K562 (cell line): ENCODE measurements around the gene OR10G7. TPM values are rescaled to one million over a fixed set of nuclear protein-coding genes. Genes with fewer than 3 reads are reported as not detected.

Experiments used
- BRCA1 ChIP-seq, 2 experiments: fragments of 450-650 bp in 1 of 2; sonication (generic) in 1 of 2; formaldehyde crosslinking in 1 of 2; IDR thresholded peaks; 2 replicates each; pipeline versions ENCODE4 v1.5.0 to v1.6.1; 2017 to 2020; ENCODE audit warnings: mild to moderate bottlenecking in 1 of 2, missing genetic modification reagents in 1 of 2
- CBFA2T2 ChIP-seq: fragments of 450-650 bp; conservative IDR thresholded peaks from 2 replicates; pipeline ENCODE4 v1.6.1; 2017; ENCODE audit warnings: mild to moderate bottlenecking
- CGGBP1 ChIP-seq: fragments of 250-450 bp; sonication (Bioruptor Pico); IDR thresholded peaks from 2 replicates; pipeline ENCODE4 v1.9.0; 2021; ENCODE audit warnings: mild to moderate bottlenecking
- CREM ChIP-seq: IDR thresholded peaks from 2 replicates; pipeline ENCODE4 v1.6.1; 2014; ENCODE audit warnings: antibody characterized with exemption, low read depth
- FOSL1 ChIP-seq: fragments of 200-800 bp; sonication (Bioruptor generic); conservative IDR thresholded peaks from 2 replicates; pipeline ENCODE4 v1.6.1; 2016; ENCODE audit warnings: missing genetic modification characterization, missing compliant biosample characterization
- IRF2 ChIP-seq: sonication (generic); formaldehyde crosslinking; IDR thresholded peaks from 2 replicates; pipeline ENCODE4 v1.8.1; 2022; ENCODE audit warnings: mild to moderate bottlenecking, missing genetic modification reagents
- KLF16 ChIP-seq: IDR thresholded peaks from 2 replicates; pipeline ENCODE4 v1.6.1; 2016; ENCODE audit warnings: antibody characterized with exemption
- L3MBTL2 ChIP-seq: fragments of 450-650 bp; IDR thresholded peaks from 2 replicates; pipeline ENCODE4 v1.6.1; 2016; ENCODE audit warnings: mild to moderate bottlenecking, moderate library complexity
- LEF1 ChIP-seq: fragments of 450-650 bp; IDR thresholded peaks from 2 replicates; pipeline ENCODE4 v1.6.1; 2016; ENCODE audit warnings: mild to moderate bottlenecking
- MAFG ChIP-seq: fragments of 450-650 bp; conservative IDR thresholded peaks from 2 replicates; pipeline ENCODE4 v1.6.1; 2016; ENCODE audit warnings: missing genetic modification characterization, missing compliant biosample characterization
- MAFK ChIP-seq: IDR thresholded peaks from 2 replicates; pipeline ENCODE4 v1.6.1; 2011; ENCODE audit warnings: low read length, improper control_type of control experiment
- NELFE ChIP-seq: IDR thresholded peaks from 2 replicates; pipeline ENCODE4 v1.6.1; 2011; ENCODE audit warnings: mild to moderate bottlenecking; ENCODE audit not compliant: insufficient read depth, insufficient read length
- NFIX ChIP-seq: fragments of 250-450 bp; sonication (Bioruptor Pico); IDR thresholded peaks from 2 replicates; pipeline ENCODE4 v1.4.0; 2020; ENCODE audit warnings: low read depth, mild to moderate bottlenecking, moderate library complexity
- PHF8 ChIP-seq: fragments of 200-600 bp; sonication (generic); IDR thresholded peaks from 2 replicates; pipeline ENCODE4 v1.6.1; 2012; ENCODE audit warnings: mixed run types, mild to moderate bottlenecking, inconsistent platforms, low read length, moderate library complexity, borderline replicate concordance
- RCOR1 ChIP-seq, 2 experiments: IDR thresholded peaks; 2 replicates each; pipeline ENCODE4 v1.6.1; 2012; ENCODE audit warnings: low read depth in 2 of 2, low read length in 2 of 2, borderline replicate concordance in 1 of 2, improper control_type of control experiment in 1 of 2
- RNF2 ChIP-seq: sonication (generic); IDR thresholded peaks from 2 replicates; pipeline ENCODE4 v1.6.1; 2016
- SMAD4 ChIP-seq: fragments of 250-450 bp; sonication (Bioruptor Pico); conservative IDR thresholded peaks from 2 replicates; pipeline ENCODE4 v1.8.0; 2021; ENCODE audit warnings: inconsistent platforms, mild to moderate bottlenecking, moderate library complexity
- SMARCC2 ChIP-seq: fragments of 450-650 bp; IDR thresholded peaks from 2 replicates; pipeline ENCODE4 v1.6.1; 2017; ENCODE audit warnings: antibody characterized with exemption, moderate library complexity, mild to moderate bottlenecking, low read depth
- SPI1 ChIP-seq: IDR thresholded peaks from 2 replicates; pipeline ENCODE4 v1.6.1; 2011; ENCODE audit warnings: low read depth, low read length, control low read depth, borderline replicate concordance
- ZBTB17 ChIP-seq: fragments of 450-650 bp; formaldehyde crosslinking; IDR thresholded peaks from 2 replicates; pipeline ENCODE4 v1.4.0; 2020; ENCODE audit warnings: mild to moderate bottlenecking
- ZC3H11A ChIP-seq: IDR thresholded peaks from 2 replicates; pipeline ENCODE4 v1.6.1; 2012; ENCODE audit warnings: low read depth, low read length, improper control_type of control experiment
- ZKSCAN8 ChIP-seq: fragments of 200-800 bp; sonication (Bioruptor generic); IDR thresholded peaks from 2 replicates; pipeline ENCODE4 v1.6.1; 2016; ENCODE audit warnings: missing genetic modification characterization, missing compliant biosample characterization
- ZNF134 ChIP-seq: fragments of 250-450 bp; sonication (Bioruptor Pico); conservative IDR thresholded peaks from 2 replicates; pipeline ENCODE4 v1.4.0; 2020
- ZNF140 ChIP-seq: fragments of 250-450 bp; sonication (Bioruptor Pico); IDR thresholded peaks from 2 replicates; pipeline ENCODE4 v1.8.0; 2021; ENCODE audit warnings: moderate library complexity, mild to moderate bottlenecking, inconsistent platforms
- ZNF175 ChIP-seq: fragments of 200-800 bp; sonication (Bioruptor generic); IDR thresholded peaks from 2 replicates; pipeline ENCODE4 v1.6.1; 2016; ENCODE audit warnings: low read depth, mild to moderate bottlenecking, missing genetic modification characterization, missing compliant biosample characterization
- ZNF197 ChIP-seq: fragments of 200-800 bp; sonication (Bioruptor generic); IDR thresholded peaks from 2 replicates; pipeline ENCODE4 v1.6.1; 2016; ENCODE audit warnings: low read depth, missing genetic modification characterization, missing compliant biosample characterization
- ZNF212 ChIP-seq: fragments of 450-650 bp; formaldehyde crosslinking; IDR thresholded peaks from 2 replicates; pipeline ENCODE4 v1.4.0; 2020; ENCODE audit warnings: mild to moderate bottlenecking
- ZNF41 ChIP-seq: fragments of 250-450 bp; sonication (Bioruptor Pico); conservative IDR thresholded peaks from 2 replicates; pipeline ENCODE4 v1.4.0; 2020; ENCODE audit warnings: mild to moderate bottlenecking
- polyA plus RNA-seq, 8 experiments: library from polyadenylated mRNA; depleted of rRNA in 4 of 8; stranded (reverse) in 5 of 8; unstranded in 3 of 8; fragments of >200 nt; fragmentation: Nextera tagmentation in 2 of 8; fragmentation: Illumina TruSeq in 1 of 8; extraction: Ambion mirVana in 2 of 8; extraction: Trizol in 1 of 8; gene quantifications; 2 replicates each; pipeline versions ENCODE4 v1.2.1 to v1.2.3, GENCODE V29; 2011 to 2014; ENCODE audit warnings: inconsistent platforms in 1 of 8, missing spikeins in 1 of 8
- total RNA-seq, 7 experiments: library from RNA; depleted of rRNA in 6 of 7; stranded (reverse); fragments of >200 nt in 6 of 7; fragmentation: Illumina TruSeq in 2 of 7; extraction: Trizol in 2 of 7; gene quantifications; 2 replicates each; pipeline versions ENCODE4 v1.2.1 to v1.2.3, GENCODE V29; 2011 to 2021; ENCODE audit warnings: low replicate concordance in 1 of 7
- TF ChIP-seq, protein P1 (sequence below), 2 experiments: fragments of 450-650 bp in 1 of 2; sonication (generic) in 1 of 2; formaldehyde crosslinking; conservative IDR thresholded peaks; 2 replicates each; pipeline versions ENCODE4 v1.4.0 to v1.8.1; 2020 to 2022; ENCODE audit warnings: mild to moderate bottlenecking in 1 of 2, missing genetic modification reagents in 1 of 2
- TF ChIP-seq, protein P2 (sequence below): fragments of 450-650 bp; formaldehyde crosslinking; IDR thresholded peaks from 2 replicates; pipeline ENCODE4 v1.4.0; 2022; ENCODE audit warnings: missing genetic modification characterization

OR10G7 gene
- total and polyA plus RNA-seq, 9 of the 15 experiments (the other 6 are each of a cell fraction or from before 2014, with no cell fraction given) = not detected

- peak in 1 of 2 experiments; percentile 81; a peak in 2 of 4 replicates for TF ChIP-seq RCOR1 (IDR thresholded peaks at IDR 0.05; ENCODE audit: borderline replicate concordance in 1 of 2, low read depth in 2 of 2, low read length in 2 of 2)
- no peak for TF ChIP-seq ZNF134 (CRISPR knock-in tag)
- TF ChIP-seq RNF2 = peak; percentile 76
- TF ChIP-seq ZNF212 (CRISPR knock-in tag) = 0 out of 2 replicates have a peak, but pooled peaks have one; percentile 23
- TF ChIP-seq ZBTB17 (CRISPR knock-in tag) = peak; percentile 76; the same call in 1 of the 2 replicates
- no peak for TF ChIP-seq IRF2 (CRISPR knock-in tag)
- peak; percentile 95 for TF ChIP-seq KLF16
- TF ChIP-seq, protein P1, sequence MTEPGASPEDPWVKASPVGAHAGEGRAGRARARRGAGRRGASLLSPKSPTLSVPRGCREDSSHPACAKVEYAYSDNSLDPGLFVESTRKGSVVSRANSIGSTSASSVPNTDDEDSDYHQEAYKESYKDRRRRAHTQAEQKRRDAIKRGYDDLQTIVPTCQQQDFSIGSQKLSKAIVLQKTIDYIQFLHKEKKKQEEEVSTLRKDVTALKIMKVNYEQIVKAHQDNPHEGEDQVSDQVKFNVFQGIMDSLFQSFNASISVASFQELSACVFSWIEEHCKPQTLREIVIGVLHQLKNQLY (CRISPR knock-in tag; conservative IDR thresholded peaks at IDR 0.05) = 0 out of 4 replicates have a peak, but pooled peaks of 1 of the 2 experiments have one; percentile 17
- TF ChIP-seq BRCA1 (IDR thresholded peaks at IDR 0.05) = no peak
- no peak for TF ChIP-seq BRCA1 (CRISPR knock-in tag; IDR thresholded peaks at IDR 0.05)
- no peak for TF ChIP-seq SPI1
- TF ChIP-seq NELFE = no peak
- peak; percentile 85 for TF ChIP-seq CREM
- peak; percentile 96 for TF ChIP-seq FOSL1
- TF ChIP-seq ZC3H11A = peak; percentile 28; the same call in 1 of the 2 replicates
- no peak for TF ChIP-seq NFIX
- TF ChIP-seq MAFK = peak; percentile 68
- TF ChIP-seq L3MBTL2 = peak; percentile 38
- TF ChIP-seq ZNF140 (CRISPR knock-in tag) = no peak
- no peak for TF ChIP-seq PHF8
- TF ChIP-seq LEF1 = peak; percentile 91
- no peak for TF ChIP-seq CGGBP1 (CRISPR knock-in tag)
- peak; percentile 68; the same call in 1 of the 2 replicates for TF ChIP-seq SMAD4 (CRISPR knock-in tag)
- TF ChIP-seq, protein P2, sequence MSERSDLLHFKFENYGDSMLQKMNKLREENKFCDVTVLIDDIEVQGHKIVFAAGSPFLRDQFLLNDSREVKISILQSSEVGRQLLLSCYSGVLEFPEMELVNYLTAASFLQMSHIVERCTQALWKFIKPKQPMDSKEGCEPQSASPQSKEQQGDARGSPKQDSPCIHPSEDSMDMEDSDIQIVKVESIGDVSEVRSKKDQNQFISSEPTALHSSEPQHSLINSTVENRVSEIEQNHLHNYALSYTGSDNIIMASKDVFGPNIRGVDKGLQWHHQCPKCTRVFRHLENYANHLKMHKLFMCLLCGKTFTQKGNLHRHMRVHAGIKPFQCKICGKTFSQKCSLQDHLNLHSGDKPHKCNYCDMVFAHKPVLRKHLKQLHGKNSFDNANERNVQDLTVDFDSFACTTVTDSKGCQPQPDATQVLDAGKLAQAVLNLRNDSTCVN = 0 out of 2 replicates have a peak, but pooled peaks have one; percentile 31
- no peak for TF ChIP-seq ZNF41
- TF ChIP-seq ZNF175 = peak; percentile 91
- TF ChIP-seq SMARCC2 = peak; percentile 98
- TF ChIP-seq CBFA2T2 = peak; percentile 96
- TF ChIP-seq ZKSCAN8 (CRISPR knock-in tag) = peak; percentile 81
- TF ChIP-seq MAFG (tag) = peak; percentile 83
- TF ChIP-seq ZNF197 (CRISPR knock-in tag) = peak; percentile 85; the same call in 1 of the 2 replicates
Observed at GRCh38 chr11:124079631-124080326, 38.7 kb upstream of the OR10G7 start (continued).
